Measurements from ENCODE around the gene RORC.

Gene RORC

DNA sequence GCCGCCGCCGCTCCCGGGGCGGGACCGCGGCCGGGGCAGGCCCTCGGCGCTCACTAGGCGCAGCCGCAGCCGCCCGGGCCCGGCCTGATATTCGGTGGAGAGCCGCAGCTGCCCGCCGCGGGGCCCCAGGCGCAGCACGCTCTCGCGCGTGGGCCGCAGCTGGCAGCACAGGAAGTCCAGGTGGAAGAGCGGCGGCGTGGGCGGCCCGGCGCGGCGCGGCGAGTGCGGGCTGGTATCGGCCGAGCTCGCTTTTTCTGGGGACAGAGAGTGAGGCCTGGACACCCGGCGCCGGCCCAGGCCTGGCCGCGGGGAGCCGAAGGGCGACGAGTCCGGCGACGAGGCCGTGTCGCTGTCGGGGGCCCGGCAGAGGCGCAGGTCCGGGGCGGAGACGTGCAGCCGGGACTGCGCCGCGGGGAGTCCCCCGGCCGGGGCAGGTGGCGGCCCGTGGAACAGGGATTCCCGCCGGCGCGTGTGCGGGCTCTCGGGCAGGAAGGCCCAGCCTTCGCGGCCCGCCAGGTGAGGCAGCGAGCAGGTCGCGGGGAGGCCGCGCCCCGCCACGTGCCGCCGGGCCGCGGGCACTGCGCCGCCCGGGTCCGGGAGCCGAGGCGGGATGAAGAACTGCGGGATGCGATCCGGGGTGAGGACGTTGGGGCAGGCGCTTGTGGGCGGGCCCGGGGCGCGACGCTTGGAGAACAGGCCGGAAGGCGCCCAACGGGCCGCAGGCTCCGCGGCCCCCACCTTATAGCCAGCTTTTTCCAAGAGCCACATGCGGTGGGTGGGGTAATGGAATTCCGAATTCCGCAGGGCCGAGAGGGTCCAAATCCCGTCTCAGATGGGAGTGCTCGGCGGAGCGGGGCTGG lies 6.8 kb upstream of the RORC start:
- Histone ChIP-seq H3K27me3 (ENCODE audit: control insufficient read depth, insufficient read depth, low read length) (peaks cover 9% of the 10 kb centered on the region), H3K4me1 (ENCODE audit: control insufficient read depth, insufficient read depth, low read length) (peaks cover 1% of the 10 kb centered on the region; the same call in 1 of the 2 replicates), H3K27ac (ENCODE audit: low read length) (no peak overlapping the region), H3K9me3 (ENCODE audit: control insufficient read depth, insufficient read depth, low read length) (no peaks in the 10 kb centered on the region), H3K4me3 (ENCODE audit: low read length) (peak overlapping the region; percentile 32; the same call in 1 of the 2 replicates), H3K36me3 (ENCODE audit: control insufficient read depth, insufficient read depth, low read length) (no peaks in the 10 kb centered on the region)
- no peak for DNase-seq (ENCODE audit: low read depth, low spot score)
- no CpG with 5 or more reads among the region's 117 CpGs for WGBS (ENCODE audit: insufficient coverage, insufficient read length)

- no peak for DNase-seq (ENCODE audit: low read depth, low spot score)
- no peaks in the 10 kb centered on the region for H3K36me3 ChIP-seq (ENCODE audit: control insufficient read depth, insufficient read depth, low read length)
- peaks cover 9% of the 10 kb centered on the region for H3K27me3 ChIP-seq (ENCODE audit: control insufficient read depth, insufficient read depth, low read length)
- H3K4me1 ChIP-seq (ENCODE audit: control insufficient read depth, insufficient read depth, low read length), result peaks cover 1% of the 10 kb centered on the region; the same call in 1 of the 2 replicates
- peak overlapping the region; percentile 32; the same call in 1 of the 2 replicates for H3K4me3 ChIP-seq (ENCODE audit: low read length)
- H3K9me3 ChIP-seq (ENCODE audit: control insufficient read depth, insufficient read depth, low read length), result no peaks in the 10 kb centered on the region
- no CpG with 5 or more reads among the region's 26 CpGs for WGBS (ENCODE audit: insufficient coverage, insufficient read length)
- H3K27ac ChIP-seq (ENCODE audit: low read length), result no peak overlapping the region
Observed at GRCh38 chr1:151837884-151838221, 6.3 kb upstream of the RORC start.

GRCh38 chr1:151837197-151837596 lies 5.6 kb upstream of the RORC start:
- H3K4me1 ChIP-seq (ENCODE audit: control insufficient read depth, insufficient read depth, low read length), result peaks cover 1% of the 10 kb centered on the region; the same call in 1 of the 2 replicates
- H3K36me3 ChIP-seq (ENCODE audit: control insufficient read depth, insufficient read depth, low read length), result no peaks in the 10 kb centered on the region
- H3K4me3 ChIP-seq (ENCODE audit: low read length), result no peak overlapping the region
- H3K9me3 ChIP-seq (ENCODE audit: control insufficient read depth, insufficient read depth, low read length), result no peaks in the 10 kb centered on the region
- no CpG with 5 or more reads among the region's 3 CpGs for WGBS (ENCODE audit: insufficient coverage, insufficient read length)
- H3K27ac ChIP-seq (ENCODE audit: low read length), result no peak overlapping the region
- no peak for DNase-seq (ENCODE audit: low read depth, low spot score)
- H3K27me3 ChIP-seq (ENCODE audit: control insufficient read depth, insufficient read depth, low read length), result peaks cover 9% of the 10 kb centered on the region

DNA sequence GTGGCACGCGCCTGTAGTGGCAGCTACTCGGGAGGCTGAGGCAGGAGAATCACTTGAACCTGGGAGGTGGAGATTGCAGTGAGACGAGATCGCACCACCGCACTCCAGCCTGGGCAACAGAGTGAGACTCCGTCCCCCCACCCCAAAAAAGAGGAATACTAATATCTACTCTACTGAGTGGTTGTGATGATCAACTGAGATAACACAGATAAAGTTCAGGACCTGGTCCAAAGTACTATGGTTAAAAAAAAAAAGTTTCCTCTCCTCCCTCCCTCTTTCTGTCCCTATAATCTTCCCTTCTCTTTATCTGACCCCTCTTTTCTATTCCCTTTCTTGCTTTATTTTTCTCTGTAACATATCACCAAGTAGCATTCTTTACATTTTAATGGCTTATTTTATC lies 4.0 kb upstream of the RORC start:
- Histone ChIP-seq H3K4me3 (ENCODE audit: low read length) (no peak overlapping the region), H3K27me3 (ENCODE audit: control insufficient read depth, insufficient read depth, low read length) (peaks cover 9% of the 10 kb centered on the region; the same call in 1 of the 2 replicates), H3K4me1 (ENCODE audit: control insufficient read depth, insufficient read depth, low read length) (peaks cover 5% of the 10 kb centered on the region; the same call in 1 of the 2 replicates), H3K9me3 (ENCODE audit: control insufficient read depth, insufficient read depth, low read length) (no peaks in the 10 kb centered on the region), H3K27ac (ENCODE audit: low read length) (no peak overlapping the region), H3K36me3 (ENCODE audit: control insufficient read depth, insufficient read depth, low read length) (no peaks in the 10 kb centered on the region)
- WGBS (ENCODE audit: insufficient coverage, insufficient read length), result no CpG with 5 or more reads among the region's 7 CpGs
- DNase-seq (ENCODE audit: low read depth, low spot score), result no peak

DNA sequence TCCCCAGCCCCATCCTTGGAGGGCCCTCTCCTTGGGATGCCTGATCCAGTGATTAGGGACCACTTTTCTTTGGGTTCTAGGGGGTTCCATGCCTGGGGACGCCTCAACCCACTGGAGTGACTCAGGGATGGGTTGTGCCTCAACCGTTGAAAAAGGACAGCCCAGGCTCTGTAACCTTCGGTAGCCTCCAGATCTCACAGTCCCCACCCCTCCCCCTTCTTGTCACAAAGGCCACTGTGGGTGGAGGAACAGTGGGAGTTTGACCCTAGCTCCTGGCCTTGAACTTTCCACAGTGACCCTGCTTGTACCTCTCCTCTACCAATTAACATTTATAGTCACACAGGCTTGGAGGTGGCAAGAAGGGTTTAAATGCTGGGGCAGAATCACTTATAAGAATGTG lies 2.6 kb upstream of the RORC start:
- H3K27ac ChIP-seq (ENCODE audit: low read length), result no peak overlapping the region
- no CpG with 5 or more reads among the region's 3 CpGs for WGBS (ENCODE audit: insufficient coverage, insufficient read length)

DNA sequence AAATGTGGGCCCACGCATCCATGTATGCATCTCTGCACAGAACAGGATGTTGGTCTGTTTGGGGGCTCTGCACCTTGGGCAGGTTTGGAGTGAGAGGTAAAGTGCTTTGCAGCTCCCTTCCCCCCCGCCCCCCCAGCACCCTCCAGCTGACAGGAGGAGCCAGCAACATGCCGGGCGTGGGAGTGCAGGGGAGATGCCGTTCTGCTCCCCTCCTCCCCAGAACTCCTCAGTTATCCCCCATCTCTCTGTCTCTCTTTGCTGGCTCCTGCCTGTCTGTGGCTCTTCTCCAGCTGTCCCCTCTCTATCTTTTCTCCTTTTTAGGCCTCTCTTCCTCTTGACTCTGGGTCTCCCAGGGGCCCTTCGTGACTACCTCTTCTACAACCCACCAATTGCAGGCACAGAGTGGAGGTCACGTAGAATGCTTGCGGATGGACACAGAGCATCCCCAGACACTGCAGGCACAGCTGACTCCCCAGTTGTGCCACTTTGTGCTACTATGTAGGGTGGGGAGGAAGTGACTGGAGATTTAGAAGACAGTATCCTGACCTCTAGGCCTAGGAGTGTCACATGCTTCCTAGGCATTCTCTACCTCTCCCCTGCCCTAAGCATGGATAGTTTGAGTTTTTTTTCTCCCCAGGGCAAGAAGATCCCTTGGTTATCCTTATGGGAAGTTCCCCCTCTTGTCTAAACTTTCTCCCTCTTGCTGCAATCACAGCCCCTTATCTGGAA lies 1.7 kb upstream of the RORC start:
- Histone ChIP-seq H3K9me3 (ENCODE audit: control insufficient read depth, insufficient read depth, low read length) (no peaks in the 10 kb centered on the region), H3K4me3 (ENCODE audit: low read length) (no peak overlapping the region), H3K27me3 (ENCODE audit: control insufficient read depth, insufficient read depth, low read length) (peaks cover 9% of the 10 kb centered on the region; the same call in 1 of the 2 replicates), H3K36me3 (ENCODE audit: control insufficient read depth, insufficient read depth, low read length) (no peaks in the 10 kb centered on the region), H3K4me1 (ENCODE audit: control insufficient read depth, insufficient read depth, low read length) (peaks cover 9% of the 10 kb centered on the region; the same call in 1 of the 2 replicates), H3K27ac (ENCODE audit: low read length) (no peak overlapping the region)
- WGBS (ENCODE audit: insufficient coverage, insufficient read length), result no CpG with 5 or more reads among the region's 8 CpGs
- DNase-seq (ENCODE audit: low read depth, low spot score), result no peak

More for the DNA sequence above, 2.6 kb upstream of the RORC start:
- H3K4me3 ChIP-seq (ENCODE audit: low read length), result no peak overlapping the region
- no peaks in the 10 kb centered on the region for H3K9me3 ChIP-seq (ENCODE audit: control insufficient read depth, insufficient read depth, low read length)
- DNase-seq (ENCODE audit: low read depth, low spot score), result no peak
- H3K4me1 ChIP-seq (ENCODE audit: control insufficient read depth, insufficient read depth, low read length), result peaks cover 7% of the 10 kb centered on the region; the same call in 1 of the 2 replicates
- peaks cover 9% of the 10 kb centered on the region; the same call in 1 of the 2 replicates for H3K27me3 ChIP-seq (ENCODE audit: control insufficient read depth, insufficient read depth, low read length)
- H3K36me3 ChIP-seq (ENCODE audit: control insufficient read depth, insufficient read depth, low read length), result no peaks in the 10 kb centered on the region

GRCh38 chr1:151832318-151832980 lies 847 bp upstream of the RORC start:
- WGBS (ENCODE audit: insufficient coverage, insufficient read length), result no CpG with 5 or more reads among the region's 10 CpGs
- no peaks in the 10 kb centered on the region for H3K36me3 ChIP-seq (ENCODE audit: control insufficient read depth, insufficient read depth, low read length)
- no peak overlapping the region for H3K27ac ChIP-seq (ENCODE audit: low read length)
- no peak for DNase-seq (ENCODE audit: low read depth, low spot score)
- peaks cover 4% of the 10 kb centered on the region; the same call in 1 of the 2 replicates for H3K27me3 ChIP-seq (ENCODE audit: control insufficient read depth, insufficient read depth, low read length)
- no peak overlapping the region for H3K4me3 ChIP-seq (ENCODE audit: low read length)
- no peaks in the 10 kb centered on the region for H3K9me3 ChIP-seq (ENCODE audit: control insufficient read depth, insufficient read depth, low read length)
- H3K4me1 ChIP-seq (ENCODE audit: control insufficient read depth, insufficient read depth, low read length), result peaks cover 13% of the 10 kb centered on the region; the same call in 1 of the 2 replicates

DNA sequence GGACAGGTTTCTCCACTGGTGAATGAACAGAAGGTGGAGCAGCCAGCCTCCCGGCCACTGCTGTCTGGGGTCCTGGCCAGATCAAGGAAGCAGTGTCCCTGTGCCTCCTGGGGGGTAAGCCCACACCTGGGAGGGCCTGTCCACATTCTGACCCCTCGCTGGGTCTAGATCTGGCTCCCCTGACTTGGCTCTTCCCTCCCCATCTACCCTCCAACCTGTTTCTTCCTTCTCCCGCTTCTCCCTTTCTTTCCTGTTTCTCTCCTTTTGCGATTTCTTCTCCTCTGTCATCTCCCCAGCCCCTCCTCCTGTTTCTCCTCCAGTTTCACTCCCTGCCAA lies 378 bp downstream of the RORC start:
- WGBS (ENCODE audit: insufficient coverage, insufficient read length), result no CpG with 5 or more reads among the region's 4 CpGs
- Histone ChIP-seq H3K4me3 (ENCODE audit: low read length) (no peak overlapping the region), H3K27ac (ENCODE audit: low read length) (no peak overlapping the region), H3K27me3 (ENCODE audit: control insufficient read depth, insufficient read depth, low read length) (no peaks in the 10 kb centered on the region), H3K4me1 (ENCODE audit: control insufficient read depth, insufficient read depth, low read length) (peaks cover 13% of the 10 kb centered on the region; the same call in 1 of the 2 replicates), H3K36me3 (ENCODE audit: control insufficient read depth, insufficient read depth, low read length) (no peaks in the 10 kb centered on the region), H3K9me3 (ENCODE audit: control insufficient read depth, insufficient read depth, low read length) (no peaks in the 10 kb centered on the region)
- no peak for DNase-seq (ENCODE audit: low read depth, low spot score)

- no peak for DNase-seq (ENCODE audit: low read depth, low spot score)
- H3K27me3 ChIP-seq (ENCODE audit: control insufficient read depth, insufficient read depth, low read length), result no peaks in the 10 kb centered on the region
- no CpG with 5 or more reads among the region's 6 CpGs for WGBS (ENCODE audit: insufficient coverage, insufficient read length)
- H3K36me3 ChIP-seq (ENCODE audit: control insufficient read depth, insufficient read depth, low read length), result no peaks in the 10 kb centered on the region
- H3K27ac ChIP-seq (ENCODE audit: low read length), result no peak overlapping the region
- H3K4me3 ChIP-seq (ENCODE audit: low read length), result no peak overlapping the region
- H3K4me1 ChIP-seq (ENCODE audit: control insufficient read depth, insufficient read depth, low read length), result peaks cover 17% of the 10 kb centered on the region; the same call in 1 of the 2 replicates
- no peaks in the 10 kb centered on the region for H3K9me3 ChIP-seq (ENCODE audit: control insufficient read depth, insufficient read depth, low read length)
Observed at GRCh38 chr1:151830055-151830454, 1.5 kb downstream of the RORC start.

GRCh38 chr1:151829352-151830046 lies 2.1 kb downstream of the RORC start:
- no peak for DNase-seq (ENCODE audit: low read depth, low spot score)
- Histone ChIP-seq H3K4me1 (ENCODE audit: control insufficient read depth, insufficient read depth, low read length) (peaks cover 17% of the 10 kb centered on the region; the same call in 1 of the 2 replicates), H3K4me3 (ENCODE audit: low read length) (no peak overlapping the region), H3K27ac (ENCODE audit: low read length) (no peak overlapping the region), H3K36me3 (ENCODE audit: control insufficient read depth, insufficient read depth, low read length) (no peaks in the 10 kb centered on the region), H3K27me3 (ENCODE audit: control insufficient read depth, insufficient read depth, low read length) (no peaks in the 10 kb centered on the region), H3K9me3 (ENCODE audit: control insufficient read depth, insufficient read depth, low read length) (no peaks in the 10 kb centered on the region)
- WGBS (ENCODE audit: insufficient coverage, insufficient read length), result no CpG with 5 or more reads among the region's 4 CpGs

Data from iPS DF 6.9 (cell line).